HEK293 (cell line): Measurements from ENCODE around the gene MAN2A2.

Experiments
- CTCF ChIA-PET: fragments of 350-600 bp; formaldehyde crosslinking; extraction: SDS; loops from one replicate; lab custom pipeline; 2021; ENCODE audit warnings: antibody characterized with exemption; lab: Yijun Ruan, JAX
- POLR2A ChIA-PET: fragments of 300-600 bp; formaldehyde crosslinking; extraction: SDS; loops from one replicate; lab custom pipeline; 2020; ENCODE audit warnings: antibody characterized with exemption, inconsistent platforms; lab: Yijun Ruan, JAX
- H3K27ac ChIP-seq: fragments of 200-500 bp; sonication (Bioruptor generic); 2 replicates; pipeline ENCODE4 v1.5.1; 2014; ENCODE audit warnings: low read depth, low read length, control low read depth, inconsistent platforms; ENCODE audit errors: extremely low read depth
- H3K36me3 ChIP-seq, 2 experiments: fragments of 200-500 bp in 1 of 2; sonication (Bioruptor generic) in 1 of 2; 1 replicate in 1 of 2; 2 replicates in 1 of 2; pipeline ENCODE4 v1.5.1; 2014 to 2017; ENCODE audit warnings: inconsistent platforms in 2 of 2, low read length in 2 of 2; ENCODE audit not compliant: control insufficient read depth in 2 of 2, insufficient read depth in 1 of 2
- H3K4me1 ChIP-seq: fragments of 200-500 bp; sonication (Bioruptor generic); 2 replicates; pipeline ENCODE4 v1.5.1; 2014; ENCODE audit warnings: mild to moderate bottlenecking, low read length, inconsistent platforms; ENCODE audit not compliant: control insufficient read depth, insufficient read depth
- H3K4me3 ChIP-seq: 2 replicates; pipeline ENCODE4 v1.5.1; 2011; ENCODE audit warnings: low read depth, mild to moderate bottlenecking, control low read depth, low read length, moderate library complexity
- H3K9me3 ChIP-seq: fragments of 200-500 bp; sonication (Bioruptor generic); 2 replicates; pipeline ENCODE4 v1.5.1; 2014; ENCODE audit warnings: low read depth, low read length, inconsistent platforms; ENCODE audit not compliant: control insufficient read depth, insufficient read depth
- ATF2 ChIP-seq: fragments of 450-650 bp; formaldehyde crosslinking; IDR thresholded peaks from 2 replicates; pipeline ENCODE4 v1.5.1; 2016; ENCODE audit warnings: missing biosample characterization, missing genetic modification characterization, low read depth
- GLIS2 ChIP-seq: fragments of 450-650 bp; formaldehyde crosslinking; IDR thresholded peaks from 2 replicates; pipeline ENCODE4 v1.5.1; 2016; ENCODE audit warnings: missing biosample characterization, missing genetic modification characterization
- HOXD13 ChIP-seq: sonication (generic); formaldehyde crosslinking; IDR thresholded peaks from 2 replicates; pipeline ENCODE4 v1.8.0; 2022; ENCODE audit warnings: missing genetic modification reagents, borderline replicate concordance
- KLF10 ChIP-seq: fragments of 450-650 bp; IDR thresholded peaks from 2 replicates; pipeline ENCODE4 v1.5.1; 2018; ENCODE audit warnings: missing biosample characterization, mild to moderate bottlenecking, missing genetic modification characterization
- KLF17 ChIP-seq: fragments of 450-650 bp; formaldehyde crosslinking; IDR thresholded peaks from 2 replicates; pipeline ENCODE4 v1.5.1; 2016; ENCODE audit warnings: missing biosample characterization, missing genetic modification characterization
- KLF7 ChIP-seq: fragments of 450-650 bp; formaldehyde crosslinking; IDR thresholded peaks from 2 replicates; pipeline ENCODE4 v1.5.1; 2016; ENCODE audit warnings: missing biosample characterization, missing genetic modification characterization, borderline replicate concordance
- KLF8 ChIP-seq: fragments of 450-650 bp; formaldehyde crosslinking; IDR thresholded peaks from 2 replicates; pipeline ENCODE4 v1.5.1; 2016; ENCODE audit warnings: missing biosample characterization, missing genetic modification characterization
- OSR2 ChIP-seq: fragments of 450-650 bp; formaldehyde crosslinking; IDR thresholded peaks from 2 replicates; pipeline ENCODE4 v1.5.1; 2016; ENCODE audit warnings: missing biosample characterization, missing genetic modification characterization
- PRDM6 ChIP-seq: fragments of 450-650 bp; formaldehyde crosslinking; IDR thresholded peaks from 2 replicates; pipeline ENCODE4 v1.5.1; 2017; ENCODE audit warnings: missing biosample characterization, missing genetic modification characterization
- SP7 ChIP-seq: fragments of 450-650 bp; formaldehyde crosslinking; IDR thresholded peaks from 2 replicates; pipeline ENCODE4 v1.5.1; 2016; ENCODE audit warnings: missing biosample characterization, missing genetic modification characterization
- ZBTB17 ChIP-seq: fragments of 450-650 bp; formaldehyde crosslinking; IDR thresholded peaks from 2 replicates; pipeline ENCODE4 v1.5.1; 2016; ENCODE audit warnings: missing biosample characterization, missing genetic modification characterization
- ZNF140 ChIP-seq: fragments of 450-650 bp; formaldehyde crosslinking; IDR thresholded peaks from 2 replicates; pipeline ENCODE4 v1.5.1; 2016; ENCODE audit warnings: missing biosample characterization, missing genetic modification characterization
- ZNF175 ChIP-seq: fragments of 450-650 bp; formaldehyde crosslinking; IDR thresholded peaks from 2 replicates; pipeline ENCODE4 v1.5.1; 2016; ENCODE audit warnings: missing biosample characterization, missing genetic modification characterization
- ZNF23 ChIP-seq: fragments of 450-650 bp; formaldehyde crosslinking; IDR thresholded peaks from 2 replicates; pipeline ENCODE4 v1.5.1; 2016; ENCODE audit warnings: missing biosample characterization, missing genetic modification characterization, borderline replicate concordance
- ZNF248 ChIP-seq: fragments of 450-650 bp; formaldehyde crosslinking; IDR thresholded peaks from 2 replicates; pipeline ENCODE4 v1.5.1; 2017; ENCODE audit warnings: missing biosample characterization, missing genetic modification characterization
- ZNF341 ChIP-seq: fragments of 450-650 bp; formaldehyde crosslinking; IDR thresholded peaks from 2 replicates; pipeline ENCODE4; 2016; ENCODE audit warnings: low read depth, missing biosample characterization, missing genetic modification characterization
- ZNF449 ChIP-seq: fragments of 450-650 bp; formaldehyde crosslinking; IDR thresholded peaks from 2 replicates; pipeline ENCODE4 v1.5.1; 2017; ENCODE audit warnings: missing biosample characterization, mild to moderate bottlenecking, missing genetic modification characterization, moderate library complexity
- ZNF48 ChIP-seq: fragments of 450-650 bp; formaldehyde crosslinking; IDR thresholded peaks from 2 replicates; pipeline ENCODE4 v1.5.1; 2016; ENCODE audit warnings: missing biosample characterization, missing genetic modification characterization
- ZNF544 ChIP-seq: fragments of 450-650 bp; formaldehyde crosslinking; IDR thresholded peaks from 2 replicates; pipeline ENCODE4 v1.5.0; 2017; ENCODE audit warnings: missing biosample characterization, missing genetic modification characterization
- ZNF555 ChIP-seq: fragments of 450-650 bp; formaldehyde crosslinking; conservative IDR thresholded peaks from 2 replicates; pipeline ENCODE4 v1.5.1; 2017; ENCODE audit warnings: missing biosample characterization, mild to moderate bottlenecking, missing genetic modification characterization, inconsistent platforms
- ZNF600 ChIP-seq: fragments of 450-650 bp; formaldehyde crosslinking; IDR thresholded peaks from 2 replicates; pipeline ENCODE4 v1.5.1; 2016; ENCODE audit warnings: missing biosample characterization, missing genetic modification characterization
- ZNF660 ChIP-seq: fragments of 450-650 bp; IDR thresholded peaks from 2 replicates; pipeline ENCODE4 v1.5.1; 2018; ENCODE audit warnings: missing biosample characterization, mild to moderate bottlenecking, missing genetic modification characterization
- ZNF843 ChIP-seq: fragments of 450-650 bp; formaldehyde crosslinking; IDR thresholded peaks from 2 replicates; pipeline ENCODE4 v1.5.1; 2016; ENCODE audit warnings: missing biosample characterization, missing genetic modification characterization

MAN2A2 gene

GRCh38 chr15:90859234-90860131, 43.6 kb upstream of the MAN2A2 start:
- Histone ChIP-seq H3K9me3 (no peaks in the 10 kb centered on the region), H3K27ac (no peak overlapping the region), H3K36me3 (no peaks in the 10 kb centered on the region), H3K4me3 (no peak overlapping the region), H3K4me1 (peaks cover 12% of the 10 kb centered on the region)
- TF ChIP-seq ZNF449 (tag by site-specific recombination) = peak; percentile 63
- TF ChIP-seq ZNF660 = no peak
- TF ChIP-seq ZNF600 (tag by site-specific recombination) = peak; percentile 69
- TF ChIP-seq ZBTB17 (tag by site-specific recombination) = 0 out of 2 replicates have a peak, but pooled peaks have one; percentile 12
- TF ChIP-seq ZNF140 (tag by site-specific recombination) = no peak
- no peak for TF ChIP-seq ZNF555 (tag by site-specific recombination)
- CTCF ChIA-PET = interaction anchor here (0.6 to 1.5 kb wide), 3 partner anchors 22 to 27 kb away, joined by 3 to 5 read pairs (median 3); no protein-coding TSS in a partner anchor
- POLR2A ChIA-PET = interaction anchor here (1.0 to 1.1 kb wide), 2 partner anchors 9 kb away, joined by 3 to 5 read pairs; partner anchors contain the start of gene FURIN

- TF ChIP-seq KLF10 (tag by site-specific recombination) (no peak), KLF7 (tag by site-specific recombination) (no peak), ZNF23 (tag by site-specific recombination) (no peak), OSR2 (no peak), GLIS2 (tag by site-specific recombination) (no peak), KLF8 (tag by site-specific recombination) (no peak), ZNF843 (tag by site-specific recombination) (no peak), ZNF544 (tag by site-specific recombination) (no peak), ZBTB17 (tag by site-specific recombination) (no peak), ZNF48 (no peak), ZNF341 (tag by site-specific recombination) (no peak), PRDM6 (tag by site-specific recombination) (no peak), SP7 (tag by site-specific recombination) (no peak), ZNF175 (tag by site-specific recombination) (no peak), KLF17 (no peak), ZNF248 (no peak), ATF2 (no peak), HOXD13 (CRISPR knock-in tag) (no peak)
- H3K4me3 ChIP-seq = no peak overlapping the region
- ChIA-PET POLR2A (interaction anchor here (1.1 kb wide), 1 partner anchor 10 kb away, joined by 5 read pairs; no protein-coding TSS in a partner anchor), CTCF (interaction anchor here (0.6 to 0.7 kb wide), 2 partner anchors 25 to 273 kb away, joined by 3 read pairs; no protein-coding TSS in a partner anchor)
- H3K4me1 ChIP-seq = peaks cover 12% of the 10 kb centered on the region
- no peaks in the 10 kb centered on the region for H3K9me3 ChIP-seq
- H3K36me3 ChIP-seq = no peaks in the 10 kb centered on the region
- H3K27ac ChIP-seq = no peak overlapping the region
Measured at GRCh38 chr15:90860450-90860849, 42.7 kb upstream of the MAN2A2 start.
